ENCODE results near the gene HIGD1C. TPM values are rescaled to one million over a fixed set of nuclear protein-coding genes. Genes with fewer than 3 reads are reported as not detected.

The HIGD1C gene
- total RNA-seq, 2 experiments from 2014 or later = not detected

- Mint-ChIP-seq H3K9me3 (no peaks in the 10 kb centered on the region), H3K27ac (peak overlapping the region; percentile 10), H3K4me1 (ENCODE audit: low read depth) (peaks cover 17% of the 10 kb centered on the region), H3K27me3 (no peaks in the 10 kb centered on the region), H3K36me3 (ENCODE audit: low read depth) (peaks cover 38% of the 10 kb centered on the region), H3K4me3 (no peak overlapping the region)
- ChIA-PET POLR2A (interaction anchor here (1.4 kb wide), 1 partner anchor 21 kb away, joined by 3 read pairs; the partner anchor contains the start of gene SLC11A2), CTCF (no interaction called here)
- DNase-seq (no peak), ATAC-seq (no peak)
- no peak for TF ChIP-seq CTCF (IDR thresholded peaks at IDR 0.05)
- intact Hi-C loops (cut with micrococcal nuclease) = no loop called here
Measured at GRCh38 chr12:51005030-51005429, 52.7 kb downstream of the HIGD1C start.

GRCh38 chr12:51005671-51006070 is 53.3 kb downstream of the HIGD1C start:
- H3K27ac Mint-ChIP-seq = peak overlapping the region; percentile 10
- no peaks in the 10 kb centered on the region for H3K27me3 Mint-ChIP-seq
- H3K36me3 Mint-ChIP-seq (ENCODE audit: low read depth) = peaks cover 31% of the 10 kb centered on the region
- intact Hi-C loops (cut with micrococcal nuclease) = no loop called here
- DNase-seq = no peak
- no peak overlapping the region for H3K4me3 Mint-ChIP-seq
- no peak for ATAC-seq
- TF ChIP-seq CTCF (IDR thresholded peaks at IDR 0.05) = no peak
- CTCF ChIA-PET = no interaction called here
- H3K4me1 Mint-ChIP-seq (ENCODE audit: low read depth) = peaks cover 15% of the 10 kb centered on the region
- POLR2A ChIA-PET = interaction anchor here (0.6 to 1.4 kb wide), 2 partner anchors 21 to 240 kb away, joined by 3 read pairs; partner anchors contain the start of gene SLC11A2
- H3K9me3 Mint-ChIP-seq = no peaks in the 10 kb centered on the region

GRCh38 chr12:51008329-51009055 is 56.1 kb downstream of the HIGD1C start:
- Mint-ChIP-seq H3K9me3 (no peaks in the 10 kb centered on the region), H3K4me1 (ENCODE audit: low read depth) (peaks cover 35% of the 10 kb centered on the region), H3K36me3 (ENCODE audit: low read depth) (peaks cover 26% of the 10 kb centered on the region), H3K4me3 (peak overlapping the region; percentile 71), H3K27me3 (no peaks in the 10 kb centered on the region), H3K27ac (peak overlapping the region; percentile 88)
- POLR2A ChIA-PET = interaction anchor here (0.6 to 2.5 kb wide), 6 partner anchors 13 to 349 kb away, joined by 3 to 13 read pairs (median 4); partner anchors contain the start of gene SLC11A2
- TF ChIP-seq CTCF (IDR thresholded peaks at IDR 0.05) = no peak
- no peak for DNase-seq
- intact Hi-C loops (cut with micrococcal nuclease) = no loop called here
- ATAC-seq = no peak
- CTCF ChIA-PET = interaction anchor here (1.4 to 2.9 kb wide), 4 partner anchors 11 to 244 kb away, joined by 6 to 17 read pairs (median 8); no protein-coding TSS in a partner anchor

GRCh38 chr12:51009056-51009440 is 56.7 kb downstream of the HIGD1C start:
- intact Hi-C loops (cut with micrococcal nuclease) = no loop called here
- Mint-ChIP-seq H3K9me3 (no peaks in the 10 kb centered on the region), H3K27me3 (no peaks in the 10 kb centered on the region), H3K4me1 (ENCODE audit: low read depth) (peaks cover 36% of the 10 kb centered on the region), H3K27ac (peak overlapping the region; percentile 88), H3K36me3 (ENCODE audit: low read depth) (peaks cover 23% of the 10 kb centered on the region), H3K4me3 (peak overlapping the region; percentile 71)
- peak; percentile 81 for DNase-seq
- ATAC-seq = peak; percentile 96
- CTCF ChIA-PET = interaction anchor here (0.7 to 2.9 kb wide), 7 partner anchors 10 to 244 kb away, joined by 3 to 17 read pairs (median 6); no protein-coding TSS in a partner anchor
- POLR2A ChIA-PET = interaction anchor here (0.6 to 2.5 kb wide), 7 partner anchors 10 to 311 kb away, joined by 3 to 13 read pairs (median 4); partner anchors contain the start of gene SLC11A2
- TF ChIP-seq CTCF (IDR thresholded peaks at IDR 0.05) = no peak

- intact Hi-C loops (cut with micrococcal nuclease) = no loop called here
- TF ChIP-seq CTCF (IDR thresholded peaks at IDR 0.05) = no peak
- POLR2A ChIA-PET = interaction anchor here (0.6 to 1.7 kb wide), 3 partner anchors 10 to 28 kb away, joined by 3 to 5 read pairs (median 3); partner anchors contain the start of gene SLC11A2
- Mint-ChIP-seq H3K27ac (no peak overlapping the region), H3K4me1 (ENCODE audit: low read depth) (peaks cover 39% of the 10 kb centered on the region), H3K36me3 (ENCODE audit: low read depth) (peaks cover 12% of the 10 kb centered on the region), H3K9me3 (no peaks in the 10 kb centered on the region), H3K27me3 (no peaks in the 10 kb centered on the region), H3K4me3 (no peak overlapping the region)
- CTCF ChIA-PET = interaction anchor here (1.3 to 1.7 kb wide), 3 partner anchors 13 to 16 kb away, joined by 3 to 5 read pairs (median 3); partner anchors contain the start of gene SLC11A2
- DNase-seq = no peak
- ATAC-seq = no peak
Measured at GRCh38 chr12:51011955-51012354, 59.6 kb downstream of the HIGD1C start.

All from activated CD8-positive, alpha-beta T cell treated with anti-CD3 and anti-CD28 coated beads for 36 hours (primary cell).